Islet of Langerhans (tissue), 1 donor: ENCODE measurements around the gene WWOX.

ENCODE experiments used
- FAIRE-seq: peaks from one replicate; lab custom pipeline; 2011; peaks lifted over from hg19 to GRCh38; lab: Jason Lieb, UNC

The WWOX gene

GRCh38 chr16:78363843-78364555, 264.5 kb downstream of the WWOX start:
- FAIRE-seq = no peak

- FAIRE-seq = no peak
Measured at GRCh38 chr16:78364556-78364880, 265.1 kb downstream of the WWOX start.

- FAIRE-seq = no peak
Measured at GRCh38 chr16:78365366-78365765, 265.9 kb downstream of the WWOX start.

GRCh38 chr16:78368121-78369102, 269.0 kb downstream of the WWOX start:
- no peak for FAIRE-seq

GRCh38 chr16:78372277-78372676, 272.8 kb downstream of the WWOX start:
- FAIRE-seq = no peak

GRCh38 chr16:78375055-78375679, 275.7 kb downstream of the WWOX start:
- no peak for FAIRE-seq

- FAIRE-seq = no peak
Measured at GRCh38 chr16:78376452-78376851, 277.0 kb downstream of the WWOX start.

- FAIRE-seq = no peak
Measured at GRCh38 chr16:78377312-78377711, 277.9 kb downstream of the WWOX start.

GRCh38 chr16:78381060-78381459, 281.6 kb downstream of the WWOX start:
- no peak for FAIRE-seq

GRCh38 chr16:78383118-78383517, 283.7 kb downstream of the WWOX start:
- FAIRE-seq = no peak

GRCh38 chr16:78385086-78385805, 285.8 kb downstream of the WWOX start:
- no peak for FAIRE-seq

GRCh38 chr16:78386557-78387324, 287.3 kb downstream of the WWOX start:
- FAIRE-seq = no peak

- FAIRE-seq = no peak
Measured at GRCh38 chr16:78389009-78389498, 289.6 kb downstream of the WWOX start.

- FAIRE-seq = no peak
Measured at GRCh38 chr16:78390092-78390491, 290.6 kb downstream of the WWOX start.

- no peak for FAIRE-seq
Measured at GRCh38 chr16:78390508-78391324, 291.3 kb downstream of the WWOX start.

GRCh38 chr16:78392585-78393195, 293.2 kb downstream of the WWOX start:
- no peak for FAIRE-seq

GRCh38 chr16:78395035-78395434, 295.6 kb downstream of the WWOX start:
- no peak for FAIRE-seq

GRCh38 chr16:78396046-78396445, 296.6 kb downstream of the WWOX start:
- no peak for FAIRE-seq

- no peak for FAIRE-seq
Measured at GRCh38 chr16:78396673-78397072, 297.2 kb downstream of the WWOX start.

GRCh38 chr16:78399384-78399783, 299.9 kb downstream of the WWOX start:
- FAIRE-seq = no peak
